Measurements from ENCODE around the gene FAXC.

Gene FAXC

DNA sequence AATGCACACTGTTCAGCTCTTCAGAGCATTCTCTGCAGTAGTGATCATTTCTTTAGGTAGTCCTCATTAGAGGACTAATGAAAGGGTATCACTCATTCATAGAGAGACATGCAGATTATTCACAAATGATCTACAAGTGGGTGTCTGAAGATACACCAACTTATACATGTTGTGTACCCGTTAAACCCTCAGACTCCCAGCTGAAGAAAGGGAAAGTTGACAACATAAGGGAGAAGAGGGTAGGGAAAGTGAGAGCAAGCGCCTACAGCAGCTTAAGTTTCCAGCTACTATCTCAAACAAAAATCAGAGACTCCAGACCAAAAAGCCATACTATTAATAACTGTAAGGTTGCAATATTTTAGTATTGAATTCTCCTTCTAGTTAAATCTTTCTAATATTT, 37.1 kb downstream of the FAXC start:
- Histone ChIP-seq H3K4me1 (ENCODE audit: control insufficient read depth in 1 of 2, insufficient read depth in 2 of 2, low read length in 2 of 2) (no peaks in the 10 kb centered on the region), H3K27ac (ENCODE audit: low read depth, low read length) (no peak overlapping the region), H3K9ac (ENCODE audit: low read depth in 1 of 2, low read length in 2 of 2) (no peak overlapping the region), H3K27me3 (ENCODE audit: control insufficient read depth in 1 of 2, insufficient read depth in 2 of 2, low read length in 2 of 2) (no peaks in the 10 kb centered on the region), H3K9me3 (ENCODE audit: control insufficient read depth in 1 of 2, low read length in 2 of 2) (no peaks in the 10 kb centered on the region), H3K4me3 (ENCODE audit: low read depth in 1 of 2, low read length in 2 of 2) (no peak overlapping the region), H3K36me3 (ENCODE audit: control insufficient read depth in 1 of 2, insufficient read depth in 2 of 2, low read length in 2 of 2) (no peaks in the 10 kb centered on the region)

DNA sequence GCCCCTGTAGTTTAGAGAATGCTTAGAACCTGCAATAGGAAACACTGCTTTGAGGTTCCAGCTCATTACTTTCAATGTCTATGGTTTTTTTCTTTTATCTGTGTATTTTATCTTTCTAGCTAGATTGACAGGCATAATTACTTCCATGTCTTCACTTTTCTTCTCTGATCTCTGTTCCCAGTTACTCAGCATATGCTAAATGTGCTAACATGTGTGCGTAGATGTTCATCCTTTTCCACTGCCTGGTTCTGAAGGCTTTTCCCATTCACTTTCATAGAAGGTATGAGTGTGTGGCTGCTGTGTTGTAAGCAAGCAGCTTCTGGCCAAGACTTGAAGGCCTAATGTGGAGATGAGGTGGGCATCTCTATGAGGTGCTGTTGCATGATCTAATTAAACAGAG, 38.9 kb downstream of the FAXC start:
- Histone ChIP-seq H3K27ac (ENCODE audit: low read depth, low read length) (no peak overlapping the region), H3K4me3 (ENCODE audit: low read depth in 1 of 2, low read length in 2 of 2) (no peak overlapping the region), H3K36me3 (ENCODE audit: control insufficient read depth in 1 of 2, insufficient read depth in 2 of 2, low read length in 2 of 2) (no peaks in the 10 kb centered on the region), H3K9me3 (ENCODE audit: control insufficient read depth in 1 of 2, low read length in 2 of 2) (no peaks in the 10 kb centered on the region), H3K4me1 (ENCODE audit: control insufficient read depth in 1 of 2, insufficient read depth in 2 of 2, low read length in 2 of 2) (no peaks in the 10 kb centered on the region), H3K9ac (ENCODE audit: low read depth in 1 of 2, low read length in 2 of 2) (no peak overlapping the region), H3K27me3 (ENCODE audit: control insufficient read depth in 1 of 2, insufficient read depth in 2 of 2, low read length in 2 of 2) (no peaks in the 10 kb centered on the region)

DNA sequence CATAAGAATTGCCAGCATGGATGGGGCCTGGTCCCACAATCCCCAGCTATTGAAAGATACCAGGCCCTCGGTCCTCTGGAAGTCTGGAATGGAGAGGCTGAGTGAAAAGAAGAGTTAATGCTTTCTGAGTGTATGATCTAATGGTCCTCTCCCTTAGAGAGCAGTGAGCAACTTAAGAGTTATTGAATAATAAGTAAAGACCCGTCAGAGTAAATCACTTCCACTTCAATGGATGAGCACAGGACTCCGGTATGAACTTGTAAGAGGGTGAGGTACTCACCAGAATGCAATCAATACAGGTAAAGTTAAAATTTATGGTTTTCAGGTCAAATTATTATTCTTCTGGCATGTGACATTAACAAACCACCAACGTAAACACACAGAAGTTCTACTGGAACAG, 39.9 kb downstream of the FAXC start:
- H3K9ac ChIP-seq (ENCODE audit: low read depth in 1 of 2, low read length in 2 of 2), result no peak overlapping the region
- H3K27ac ChIP-seq (ENCODE audit: low read depth, low read length), result no peak overlapping the region
- H3K4me3 ChIP-seq (ENCODE audit: low read depth in 1 of 2, low read length in 2 of 2), result no peak overlapping the region
- H3K4me1 ChIP-seq (ENCODE audit: control insufficient read depth in 1 of 2, insufficient read depth in 2 of 2, low read length in 2 of 2), result no peaks in the 10 kb centered on the region
- no peaks in the 10 kb centered on the region for H3K36me3 ChIP-seq (ENCODE audit: control insufficient read depth in 1 of 2, insufficient read depth in 2 of 2, low read length in 2 of 2)
- no peaks in the 10 kb centered on the region for H3K9me3 ChIP-seq (ENCODE audit: control insufficient read depth in 1 of 2, low read length in 2 of 2)
- H3K27me3 ChIP-seq (ENCODE audit: control insufficient read depth in 1 of 2, insufficient read depth in 2 of 2, low read length in 2 of 2), result no peaks in the 10 kb centered on the region

DNA sequence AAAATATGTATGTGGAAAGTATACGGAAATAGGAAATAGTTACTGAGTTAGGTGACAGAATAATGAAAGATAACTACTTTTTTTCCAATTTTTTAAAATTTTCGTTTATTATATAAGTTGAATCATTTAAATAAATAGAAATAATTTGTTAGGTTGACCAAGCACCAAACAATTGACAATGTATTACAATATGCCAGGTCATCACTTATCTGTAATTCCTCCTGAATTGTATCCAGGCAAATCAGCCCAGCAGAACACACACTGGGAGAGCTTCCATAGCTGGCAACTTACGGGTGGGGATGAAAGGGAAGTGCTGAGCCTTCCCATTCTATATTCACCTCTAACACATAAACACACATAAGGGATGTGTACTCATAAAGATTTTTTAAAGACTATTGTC, 40.7 kb downstream of the FAXC start:
- H3K9ac ChIP-seq (ENCODE audit: low read depth in 1 of 2, low read length in 2 of 2), result no peak overlapping the region
- H3K27ac ChIP-seq (ENCODE audit: low read depth, low read length), result no peak overlapping the region
- H3K4me3 ChIP-seq (ENCODE audit: low read depth in 1 of 2, low read length in 2 of 2), result no peak overlapping the region
- no peaks in the 10 kb centered on the region for H3K9me3 ChIP-seq (ENCODE audit: control insufficient read depth in 1 of 2, low read length in 2 of 2)
- H3K4me1 ChIP-seq (ENCODE audit: control insufficient read depth in 1 of 2, insufficient read depth in 2 of 2, low read length in 2 of 2), result no peaks in the 10 kb centered on the region
- no peaks in the 10 kb centered on the region for H3K36me3 ChIP-seq (ENCODE audit: control insufficient read depth in 1 of 2, insufficient read depth in 2 of 2, low read length in 2 of 2)
- H3K27me3 ChIP-seq (ENCODE audit: control insufficient read depth in 1 of 2, insufficient read depth in 2 of 2, low read length in 2 of 2), result no peaks in the 10 kb centered on the region

DNA sequence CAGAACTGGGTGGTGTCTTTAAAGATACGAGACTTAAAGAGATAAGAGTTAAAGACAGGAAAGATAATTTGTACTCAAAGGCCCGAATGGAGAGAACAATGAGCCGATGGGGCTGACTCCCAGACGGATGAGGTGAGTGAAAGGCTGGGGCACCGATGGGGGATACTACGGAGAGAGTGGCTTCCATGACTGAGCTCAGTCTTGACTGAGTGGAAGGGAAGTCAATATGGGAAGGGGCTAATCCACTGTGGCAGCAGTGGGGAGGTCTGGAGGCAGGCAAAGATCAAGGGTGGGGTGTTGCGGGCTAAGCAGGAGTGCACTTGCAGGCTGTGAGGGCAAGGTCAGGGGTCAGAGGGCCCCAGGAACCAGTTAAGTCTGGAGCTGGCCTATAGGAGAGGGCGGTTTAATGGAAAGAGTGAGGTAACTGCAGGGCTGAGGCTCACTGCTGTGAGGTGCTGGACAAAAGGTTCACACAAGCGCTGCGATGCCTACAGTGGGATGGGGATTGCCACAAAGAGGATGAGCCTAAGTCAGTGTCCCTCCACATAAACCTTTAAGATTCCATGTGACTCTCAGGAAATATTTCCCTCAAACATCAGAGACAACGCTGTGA, 42.1 kb downstream of the FAXC start:
- Histone ChIP-seq H3K4me1 (ENCODE audit: control insufficient read depth in 1 of 2, insufficient read depth in 2 of 2, low read length in 2 of 2) (no peaks in the 10 kb centered on the region), H3K9ac (ENCODE audit: low read depth in 1 of 2, low read length in 2 of 2) (no peak overlapping the region), H3K36me3 (ENCODE audit: control insufficient read depth in 1 of 2, insufficient read depth in 2 of 2, low read length in 2 of 2) (no peaks in the 10 kb centered on the region), H3K27me3 (ENCODE audit: control insufficient read depth in 1 of 2, insufficient read depth in 2 of 2, low read length in 2 of 2) (no peaks in the 10 kb centered on the region), H3K27ac (ENCODE audit: low read depth, low read length) (no peak overlapping the region), H3K9me3 (ENCODE audit: control insufficient read depth in 1 of 2, low read length in 2 of 2) (no peaks in the 10 kb centered on the region), H3K4me3 (ENCODE audit: low read depth in 1 of 2, low read length in 2 of 2) (no peak overlapping the region)

DNA sequence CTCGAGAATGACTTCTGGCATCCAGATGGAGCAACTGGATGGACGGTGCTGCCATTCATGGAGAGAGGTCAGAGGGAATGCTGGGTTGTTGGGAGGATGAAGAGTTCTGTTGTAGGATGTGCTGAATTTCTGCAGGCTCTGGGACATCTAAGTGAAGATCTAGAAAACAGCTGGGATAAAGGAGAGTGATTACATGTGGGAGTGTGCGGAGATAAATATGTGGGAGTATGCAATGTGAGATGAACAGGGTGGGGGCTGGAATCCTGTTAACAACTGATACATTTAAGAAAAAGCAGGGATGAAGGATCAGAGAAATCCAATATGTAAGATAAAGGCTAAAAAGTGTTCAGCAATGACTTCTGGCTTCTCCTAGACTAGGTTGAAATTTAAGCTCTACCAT, 43.1 kb downstream of the FAXC start:
- Histone ChIP-seq H3K9ac (ENCODE audit: low read depth in 1 of 2, low read length in 2 of 2) (no peak overlapping the region), H3K27me3 (ENCODE audit: control insufficient read depth in 1 of 2, insufficient read depth in 2 of 2, low read length in 2 of 2) (no peaks in the 10 kb centered on the region), H3K4me3 (ENCODE audit: low read depth in 1 of 2, low read length in 2 of 2) (no peak overlapping the region), H3K4me1 (ENCODE audit: control insufficient read depth in 1 of 2, insufficient read depth in 2 of 2, low read length in 2 of 2) (no peaks in the 10 kb centered on the region), H3K9me3 (ENCODE audit: control insufficient read depth in 1 of 2, low read length in 2 of 2) (no peaks in the 10 kb centered on the region), H3K36me3 (ENCODE audit: control insufficient read depth in 1 of 2, insufficient read depth in 2 of 2, low read length in 2 of 2) (no peaks in the 10 kb centered on the region), H3K27ac (ENCODE audit: low read depth, low read length) (no peak overlapping the region)

DNA sequence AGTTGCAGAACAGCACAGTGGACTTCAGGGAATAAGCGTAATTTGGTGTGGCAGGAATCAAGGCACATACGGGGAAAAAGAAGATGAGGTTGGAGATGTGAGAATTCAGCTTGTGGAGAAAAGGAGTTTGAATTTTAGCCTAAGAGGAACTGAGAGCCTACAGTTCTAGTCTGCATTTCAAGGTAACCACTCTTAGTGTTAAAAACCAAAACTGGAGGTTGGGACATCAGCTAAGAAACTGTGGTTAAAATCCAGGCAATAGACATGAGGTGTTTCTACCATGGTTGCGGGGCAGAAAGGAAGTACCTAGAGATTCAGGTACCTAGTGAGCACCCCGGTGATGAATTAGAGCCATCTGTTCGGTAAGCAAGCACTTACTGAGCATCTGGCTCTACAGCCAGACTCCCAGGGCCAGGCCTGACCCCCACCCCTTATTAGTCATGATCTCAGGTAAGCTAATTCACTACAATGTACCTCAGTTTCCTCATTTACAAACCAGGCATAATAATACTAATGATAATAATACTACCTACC, 44.4 kb downstream of the FAXC start:
- Histone ChIP-seq H3K4me3 (ENCODE audit: low read depth in 1 of 2, low read length in 2 of 2) (no peak overlapping the region), H3K9me3 (ENCODE audit: control insufficient read depth in 1 of 2, low read length in 2 of 2) (no peaks in the 10 kb centered on the region), H3K9ac (ENCODE audit: low read depth in 1 of 2, low read length in 2 of 2) (no peak overlapping the region), H3K27me3 (ENCODE audit: control insufficient read depth in 1 of 2, insufficient read depth in 2 of 2, low read length in 2 of 2) (no peaks in the 10 kb centered on the region), H3K27ac (ENCODE audit: low read depth, low read length) (no peak overlapping the region), H3K4me1 (ENCODE audit: control insufficient read depth in 1 of 2, insufficient read depth in 2 of 2, low read length in 2 of 2) (no peaks in the 10 kb centered on the region), H3K36me3 (ENCODE audit: control insufficient read depth in 1 of 2, insufficient read depth in 2 of 2, low read length in 2 of 2) (no peaks in the 10 kb centered on the region)

DNA sequence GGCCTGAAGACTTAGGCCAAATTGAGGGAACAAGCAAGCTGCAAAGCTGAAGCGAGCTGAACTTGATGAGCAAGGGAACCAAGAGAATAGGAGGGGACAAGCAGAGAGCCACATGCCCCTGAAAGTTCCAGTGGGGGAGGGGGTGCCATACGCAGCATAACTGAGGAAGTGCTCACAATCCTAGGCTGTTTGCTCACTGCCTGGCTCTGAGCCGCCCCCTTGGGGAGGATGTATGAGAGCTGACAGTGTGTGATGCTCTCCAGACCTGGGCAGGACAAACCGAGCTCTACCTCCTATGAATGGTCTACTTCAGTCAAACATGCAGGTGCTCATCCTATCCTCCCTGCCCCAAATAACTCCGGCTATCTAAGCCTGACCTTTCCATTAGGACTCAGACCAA, 52.1 kb downstream of the FAXC start:
- H3K27ac ChIP-seq (ENCODE audit: low read depth, low read length), result no peak overlapping the region
- H3K36me3 ChIP-seq (ENCODE audit: control insufficient read depth in 1 of 2, insufficient read depth in 2 of 2, low read length in 2 of 2), result no peaks in the 10 kb centered on the region
- H3K27me3 ChIP-seq (ENCODE audit: control insufficient read depth in 1 of 2, insufficient read depth in 2 of 2, low read length in 2 of 2), result no peaks in the 10 kb centered on the region
- no peak overlapping the region for H3K9ac ChIP-seq (ENCODE audit: low read depth in 1 of 2, low read length in 2 of 2)
- no peaks in the 10 kb centered on the region for H3K9me3 ChIP-seq (ENCODE audit: control insufficient read depth in 1 of 2, low read length in 2 of 2)
- H3K4me3 ChIP-seq (ENCODE audit: low read depth in 1 of 2, low read length in 2 of 2), result no peak overlapping the region
- H3K4me1 ChIP-seq (ENCODE audit: control insufficient read depth in 1 of 2, insufficient read depth in 2 of 2, low read length in 2 of 2), result no peaks in the 10 kb centered on the region

DNA sequence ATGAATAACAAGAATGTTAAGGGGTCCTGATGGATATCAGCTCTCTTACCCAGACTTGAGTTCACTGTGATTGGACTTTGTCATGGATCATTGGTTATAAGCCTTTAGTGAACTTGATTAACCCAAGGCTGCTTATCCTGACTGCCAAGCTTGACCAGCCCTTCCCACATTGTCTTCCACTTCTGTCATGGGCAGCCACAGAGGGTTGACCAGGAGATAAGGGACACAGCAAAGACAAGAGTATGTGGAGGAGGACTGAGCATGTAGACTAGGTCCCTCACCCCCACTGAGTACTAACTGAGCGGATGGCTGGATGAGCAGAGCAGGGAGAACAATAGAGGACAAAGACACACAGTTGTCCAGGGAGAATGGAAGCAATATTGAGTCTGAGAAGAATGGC, 52.5 kb downstream of the FAXC start:
- Histone ChIP-seq H3K9me3 (ENCODE audit: control insufficient read depth in 1 of 2, low read length in 2 of 2) (no peaks in the 10 kb centered on the region), H3K4me1 (ENCODE audit: control insufficient read depth in 1 of 2, insufficient read depth in 2 of 2, low read length in 2 of 2) (no peaks in the 10 kb centered on the region), H3K36me3 (ENCODE audit: control insufficient read depth in 1 of 2, insufficient read depth in 2 of 2, low read length in 2 of 2) (no peaks in the 10 kb centered on the region), H3K27me3 (ENCODE audit: control insufficient read depth in 1 of 2, insufficient read depth in 2 of 2, low read length in 2 of 2) (no peaks in the 10 kb centered on the region), H3K9ac (ENCODE audit: low read depth in 1 of 2, low read length in 2 of 2) (no peak overlapping the region), H3K27ac (ENCODE audit: low read depth, low read length) (no peak overlapping the region), H3K4me3 (ENCODE audit: low read depth in 1 of 2, low read length in 2 of 2) (no peak overlapping the region)

DNA sequence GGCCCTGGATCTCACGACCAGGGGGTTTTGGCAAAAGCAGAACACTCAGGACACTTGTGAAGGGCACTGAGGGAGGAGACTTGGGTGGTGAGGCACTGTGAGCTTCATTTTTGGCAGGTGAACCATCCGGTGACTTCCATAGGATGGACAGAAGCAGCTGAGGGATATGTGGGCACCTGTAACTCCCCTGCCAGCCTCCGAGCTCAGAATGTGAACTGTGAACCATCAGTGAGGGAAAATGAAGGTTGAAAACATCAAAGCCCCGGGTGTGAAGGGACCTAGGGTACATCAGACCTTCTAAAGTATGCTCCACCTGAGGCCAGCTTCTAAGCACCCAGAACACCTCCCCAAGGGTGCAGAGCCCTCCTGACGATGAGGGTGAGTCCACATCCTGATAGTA, 53.2 kb downstream of the FAXC start:
- Histone ChIP-seq H3K4me1 (ENCODE audit: control insufficient read depth in 1 of 2, insufficient read depth in 2 of 2, low read length in 2 of 2) (no peaks in the 10 kb centered on the region), H3K4me3 (ENCODE audit: low read depth in 1 of 2, low read length in 2 of 2) (no peak overlapping the region), H3K36me3 (ENCODE audit: control insufficient read depth in 1 of 2, insufficient read depth in 2 of 2, low read length in 2 of 2) (no peaks in the 10 kb centered on the region), H3K9me3 (ENCODE audit: control insufficient read depth in 1 of 2, low read length in 2 of 2) (no peaks in the 10 kb centered on the region), H3K9ac (ENCODE audit: low read depth in 1 of 2, low read length in 2 of 2) (no peak overlapping the region), H3K27ac (ENCODE audit: low read depth, low read length) (no peak overlapping the region), H3K27me3 (ENCODE audit: control insufficient read depth in 1 of 2, insufficient read depth in 2 of 2, low read length in 2 of 2) (no peaks in the 10 kb centered on the region)

DNA sequence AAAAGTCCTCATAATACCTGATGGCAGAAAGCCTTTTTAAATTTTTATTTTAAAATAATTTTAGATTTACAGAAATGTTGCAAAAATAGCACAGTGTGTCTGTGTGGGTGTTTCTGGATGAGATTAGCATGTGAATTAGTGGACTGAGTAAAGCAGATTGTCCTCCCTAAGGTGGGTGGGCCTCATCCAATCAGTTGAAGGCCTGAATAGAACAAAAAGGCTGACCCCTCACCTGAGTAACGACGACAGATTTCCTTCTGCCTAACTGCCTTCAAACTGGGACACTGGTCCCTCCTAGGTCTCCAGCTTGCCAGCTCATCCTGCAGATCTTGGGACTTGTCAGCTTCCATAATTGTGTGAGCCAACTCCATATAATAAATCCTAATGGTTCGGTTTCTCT, 54.2 kb downstream of the FAXC start:
- no peaks in the 10 kb centered on the region for H3K36me3 ChIP-seq (ENCODE audit: control insufficient read depth in 1 of 2, insufficient read depth in 2 of 2, low read length in 2 of 2)
- H3K9ac ChIP-seq (ENCODE audit: low read depth in 1 of 2, low read length in 2 of 2), result no peak overlapping the region
- no peak overlapping the region for H3K4me3 ChIP-seq (ENCODE audit: low read depth in 1 of 2, low read length in 2 of 2)
- H3K27ac ChIP-seq (ENCODE audit: low read depth, low read length), result no peak overlapping the region
- H3K9me3 ChIP-seq (ENCODE audit: control insufficient read depth in 1 of 2, low read length in 2 of 2), result no peaks in the 10 kb centered on the region
- no peaks in the 10 kb centered on the region for H3K27me3 ChIP-seq (ENCODE audit: control insufficient read depth in 1 of 2, insufficient read depth in 2 of 2, low read length in 2 of 2)
- no peaks in the 10 kb centered on the region for H3K4me1 ChIP-seq (ENCODE audit: control insufficient read depth in 1 of 2, insufficient read depth in 2 of 2, low read length in 2 of 2)
